ENCODE data around the gene DENND1B.

DNA sequence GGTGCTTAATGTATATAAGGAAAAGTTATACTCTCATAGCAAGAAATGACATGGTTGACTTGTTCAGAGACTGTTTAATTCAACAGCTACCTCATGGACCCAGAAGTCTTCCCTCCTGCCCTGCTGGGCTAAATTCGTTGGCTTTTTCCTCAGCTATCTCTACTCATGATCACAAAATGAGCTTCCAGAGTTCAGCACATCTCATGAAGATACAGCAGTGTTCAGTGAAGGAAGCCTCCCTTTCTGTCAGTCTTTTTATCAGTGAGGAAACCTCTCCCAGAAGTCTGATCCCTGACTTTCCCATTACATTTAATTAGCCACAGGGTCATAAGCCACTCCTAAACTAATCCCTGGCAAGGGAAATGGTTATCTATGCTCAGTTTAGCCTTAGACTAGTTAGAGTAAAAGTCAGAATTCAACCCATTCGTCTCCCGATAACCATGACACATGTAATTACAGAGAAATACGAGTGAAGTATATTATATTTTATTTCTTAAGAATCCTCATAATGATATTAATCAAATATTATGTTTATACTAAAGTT is 97.5 kb downstream of the DENND1B start:
- TF ChIP-seq EZH2phosphoT487 (IDR thresholded peaks at IDR 0.05; ENCODE audit: insufficient read depth, low read depth) (no peak), EZH2 (IDR thresholded peaks at IDR 0.05; ENCODE audit: insufficient read depth, poor library complexity, severe bottlenecking) (no peak)
